TTC549 (cell line): ENCODE measurements around the gene RRP1B.
"Not testable (repeated sequence)": the region's sequence is repeated elsewhere in the genome, so short reads cannot be mapped to it uniquely, and the experiment has no call there.

Source experiments
- FAIRE-seq: peaks from 2 replicates; lab custom pipeline; 2012; peaks lifted over from hg19 to GRCh38; lab: Jason Lieb, UNC

RRP1B gene

DNA sequence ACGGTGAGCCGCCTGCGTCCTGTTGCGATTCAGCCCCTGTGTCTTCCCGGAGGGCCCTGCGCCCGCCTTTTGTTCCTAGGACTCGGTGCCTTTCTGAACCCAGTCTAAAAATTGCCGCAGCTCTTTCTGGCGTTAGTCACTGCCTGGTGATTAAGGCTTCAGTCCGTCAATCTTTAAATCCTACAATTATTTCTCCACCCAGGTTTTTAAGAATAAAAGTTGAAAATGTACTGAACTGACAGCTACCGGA is 43.4 kb downstream of the RRP1B start:
- no peak for FAIRE-seq

DNA sequence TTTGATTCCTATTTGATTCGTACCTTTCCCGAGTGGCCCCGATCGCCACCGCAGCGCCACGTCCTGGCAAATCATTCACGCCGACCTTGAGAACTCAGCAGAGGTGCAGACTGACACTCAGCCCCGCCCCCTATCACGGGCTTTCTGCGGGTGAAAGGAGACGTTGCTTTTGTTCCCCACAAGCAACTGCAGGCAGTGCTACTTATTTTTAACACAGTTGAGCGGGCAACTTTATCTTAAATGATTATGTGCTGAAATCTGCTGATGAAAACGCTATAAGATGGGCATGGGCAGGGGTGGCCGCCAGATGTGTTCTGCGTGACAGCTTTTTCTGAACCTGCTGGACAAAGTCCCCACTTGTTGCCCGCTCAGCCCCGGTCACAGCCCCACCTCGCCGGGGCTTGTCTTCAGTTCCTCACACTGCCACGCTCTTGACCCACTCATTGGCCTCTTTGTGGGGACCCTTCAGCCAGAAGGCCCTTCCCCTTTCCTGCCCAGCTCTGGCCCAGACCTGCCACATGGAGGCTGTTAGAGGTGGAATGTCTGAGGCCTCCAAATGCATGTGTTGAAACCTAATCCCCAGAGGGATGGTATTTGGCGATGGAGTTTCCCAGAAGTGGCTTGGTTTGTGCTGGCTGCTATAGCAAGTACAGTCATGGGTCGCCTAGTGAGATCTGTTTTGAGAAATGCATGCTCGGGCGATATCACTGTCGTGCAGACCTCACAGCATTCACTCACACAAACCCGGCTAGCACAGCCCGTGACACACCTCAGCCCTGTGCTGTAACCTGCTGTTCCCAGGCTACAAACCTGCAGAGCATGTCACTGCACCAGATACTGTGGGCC is 43.9 kb downstream of the RRP1B start:
- no peak for FAIRE-seq

DNA sequence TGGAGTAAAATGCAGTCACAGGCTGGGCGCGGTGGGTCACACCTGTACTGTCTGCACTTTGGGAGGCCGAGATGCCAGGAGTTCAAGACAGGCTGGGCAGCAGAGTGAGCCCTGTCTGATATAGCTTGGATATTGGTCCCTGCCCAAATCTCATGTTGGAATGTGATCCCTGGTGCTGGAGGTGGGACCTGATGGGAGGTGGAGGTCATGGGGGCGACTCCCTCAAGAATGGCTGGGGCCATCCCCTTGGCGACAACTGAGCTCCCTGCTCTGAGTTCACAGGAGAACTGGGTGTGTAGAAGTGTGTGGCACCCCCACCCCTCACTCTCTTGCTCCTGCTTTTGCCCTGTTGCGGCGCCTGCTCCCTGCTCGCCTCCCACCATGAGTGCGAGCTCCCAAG is 48.1 kb downstream of the RRP1B start:
- FAIRE-seq, result no peak

DNA sequence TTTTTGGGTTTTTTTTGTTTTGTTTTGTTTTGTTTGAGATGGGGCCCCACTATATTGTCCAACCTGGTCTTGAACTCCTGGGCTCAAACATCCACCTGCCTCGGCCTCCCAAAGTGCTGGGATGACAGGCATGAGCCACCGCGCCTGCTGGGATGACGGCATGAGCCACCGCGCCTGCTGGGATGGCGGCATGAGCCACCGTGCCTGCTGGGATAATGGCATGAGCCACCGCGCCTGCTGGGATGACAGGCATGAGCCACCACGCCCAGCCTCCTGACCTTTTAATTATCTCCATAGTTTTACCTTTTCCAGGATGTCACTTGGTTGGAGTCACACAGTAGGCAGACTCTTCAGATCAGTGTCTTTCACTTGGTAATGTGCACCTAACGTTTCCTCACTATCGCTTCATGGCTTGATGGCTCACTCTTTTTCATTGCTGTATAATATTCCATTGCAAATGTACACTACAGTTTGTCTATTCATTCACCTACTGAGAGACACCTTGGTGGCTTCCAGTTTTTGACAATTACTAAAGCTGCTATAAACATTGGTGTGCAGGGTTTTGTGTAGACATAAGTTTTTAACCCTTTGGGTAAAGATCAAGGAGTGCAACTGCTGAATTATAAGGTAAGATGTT is 49.5 kb downstream of the RRP1B start:
- no peak for FAIRE-seq

GRCh38 chr21:43712268-43712942 is 53.0 kb downstream of the RRP1B start:
- FAIRE-seq, result no peak

- FAIRE-seq, result not testable (repeated sequence)
Measured at GRCh38 chr21:43713123-43713522, 53.8 kb downstream of the RRP1B start.

- no peak for FAIRE-seq
Measured at GRCh38 chr21:43716376-43717165, 57.2 kb downstream of the RRP1B start.

GRCh38 chr21:43717166-43717853 is 58.0 kb downstream of the RRP1B start:
- no peak for FAIRE-seq

DNA sequence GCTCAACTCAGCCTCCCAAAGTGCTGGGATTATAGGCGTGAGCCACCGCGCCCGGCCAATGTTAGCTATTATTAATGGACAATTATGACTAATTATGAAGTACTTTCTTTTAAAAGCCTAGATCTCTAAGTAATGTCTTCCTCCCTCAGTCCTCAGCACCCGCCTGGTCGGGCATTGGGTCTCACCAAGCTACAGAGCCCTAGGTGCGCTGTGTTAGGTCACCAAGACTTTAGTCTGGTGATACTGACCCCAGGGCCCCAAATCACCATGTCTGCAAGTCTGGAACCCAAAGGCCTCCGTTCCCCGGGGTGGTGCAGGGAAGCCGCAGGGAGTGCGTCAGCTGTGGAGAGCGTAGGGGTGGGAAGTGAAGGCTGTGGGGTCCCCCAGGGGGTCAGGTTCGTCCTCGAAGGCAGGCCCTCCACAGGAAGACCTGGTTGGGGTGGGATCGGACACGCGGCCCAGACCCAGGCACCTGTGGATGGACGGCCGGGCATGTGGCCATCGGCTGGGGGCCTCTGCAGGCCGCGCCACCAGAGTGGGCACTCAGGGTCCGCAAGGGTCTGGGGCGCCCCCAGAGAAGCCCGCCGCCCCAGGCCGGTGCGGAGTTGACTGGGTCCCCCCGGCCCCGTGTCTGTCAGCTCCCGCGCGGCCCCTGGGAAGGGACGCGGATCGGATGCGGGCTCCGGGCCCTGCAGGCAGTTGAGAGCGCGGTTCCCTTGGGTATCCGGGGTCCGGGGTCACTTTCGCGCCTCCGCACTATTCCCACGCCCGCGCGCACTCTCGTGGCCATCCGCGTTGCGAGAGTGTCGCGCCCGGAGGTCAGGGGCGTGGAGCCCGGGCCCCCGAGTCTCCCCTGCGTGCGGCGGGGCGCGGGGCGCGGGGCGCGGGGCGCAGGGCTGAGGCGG is 58.9 kb downstream of the RRP1B start:
- no peak for FAIRE-seq

GRCh38 chr21:43718872-43719747 is 59.8 kb downstream of the RRP1B start, which contains the start of gene PDXK:
PDXK (plus strand) TSS chr21:43719129; CDS start chr21:43719295, 166 bp downstream.
- no peak for FAIRE-seq

GRCh38 chr21:43719748-43720538 is 60.6 kb downstream of the RRP1B start:
- no peak for FAIRE-seq

- FAIRE-seq, result no peak
Measured at GRCh38 chr21:43720539-43721166, 61.3 kb downstream of the RRP1B start.

GRCh38 chr21:43721206-43721605 is 61.8 kb downstream of the RRP1B start:
- FAIRE-seq, result no peak

- no peak for FAIRE-seq
Measured at GRCh38 chr21:43721939-43722338, 62.6 kb downstream of the RRP1B start.

DNA sequence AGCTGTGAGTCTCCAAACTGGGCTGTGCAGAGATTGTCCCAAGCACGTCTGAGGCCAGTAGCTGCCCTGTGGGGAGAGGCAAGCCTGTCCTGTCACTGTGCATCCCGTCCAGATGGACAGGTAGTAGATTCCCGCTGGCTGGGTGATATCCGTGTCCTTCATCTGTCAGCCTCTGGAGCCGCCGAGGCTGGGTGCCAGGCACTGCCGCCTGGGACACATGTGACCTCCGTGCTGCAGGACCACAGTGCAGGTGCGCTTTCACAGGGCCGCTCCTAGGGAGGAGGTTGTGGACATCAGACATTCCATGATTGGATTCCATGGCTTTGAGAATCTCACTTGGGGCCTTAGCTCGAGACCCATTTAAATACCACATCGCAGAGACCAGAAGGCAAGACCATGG is 64.3 kb downstream of the RRP1B start:
- FAIRE-seq, result no peak

DNA sequence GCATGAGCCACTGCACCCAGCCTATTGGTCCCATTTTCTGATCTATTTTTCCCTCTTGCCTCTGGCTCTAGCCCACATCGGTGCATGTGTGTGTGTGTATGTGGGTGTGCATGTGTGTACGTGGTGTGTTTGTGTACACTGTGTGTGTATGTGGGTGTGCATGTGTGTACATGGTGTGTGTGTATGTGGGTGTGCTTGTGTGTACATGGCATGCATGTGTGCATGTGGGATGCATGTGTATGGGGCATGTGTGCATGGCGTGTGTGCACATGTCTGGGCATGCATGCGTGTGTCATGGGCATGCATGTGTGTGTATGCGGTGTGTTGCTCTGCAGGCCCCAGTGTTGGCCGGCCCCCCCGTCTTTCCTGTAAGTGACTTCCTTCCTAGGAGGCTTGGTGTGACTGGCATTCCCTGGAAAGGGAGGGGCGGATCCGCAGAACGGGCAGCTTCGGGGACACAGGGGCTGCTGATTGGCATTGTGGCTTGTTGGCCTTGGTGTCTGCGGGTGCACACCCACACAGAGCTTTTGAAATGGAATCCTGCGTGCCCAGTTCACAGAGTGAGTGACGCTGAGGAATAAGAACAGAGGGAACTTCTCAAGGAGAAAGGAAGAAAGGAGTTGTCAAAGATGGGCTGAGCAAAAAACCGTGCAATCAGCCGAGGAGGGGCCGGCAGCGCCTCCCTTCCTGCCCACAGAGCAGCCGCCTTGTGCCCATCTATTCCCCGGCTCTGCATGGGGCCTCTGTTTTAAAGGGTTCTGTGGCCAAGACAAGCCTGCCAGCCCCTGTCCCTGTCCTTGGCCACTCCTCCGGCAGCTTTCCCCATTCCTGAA is 67.5 kb downstream of the RRP1B start:
- no peak for FAIRE-seq

DNA sequence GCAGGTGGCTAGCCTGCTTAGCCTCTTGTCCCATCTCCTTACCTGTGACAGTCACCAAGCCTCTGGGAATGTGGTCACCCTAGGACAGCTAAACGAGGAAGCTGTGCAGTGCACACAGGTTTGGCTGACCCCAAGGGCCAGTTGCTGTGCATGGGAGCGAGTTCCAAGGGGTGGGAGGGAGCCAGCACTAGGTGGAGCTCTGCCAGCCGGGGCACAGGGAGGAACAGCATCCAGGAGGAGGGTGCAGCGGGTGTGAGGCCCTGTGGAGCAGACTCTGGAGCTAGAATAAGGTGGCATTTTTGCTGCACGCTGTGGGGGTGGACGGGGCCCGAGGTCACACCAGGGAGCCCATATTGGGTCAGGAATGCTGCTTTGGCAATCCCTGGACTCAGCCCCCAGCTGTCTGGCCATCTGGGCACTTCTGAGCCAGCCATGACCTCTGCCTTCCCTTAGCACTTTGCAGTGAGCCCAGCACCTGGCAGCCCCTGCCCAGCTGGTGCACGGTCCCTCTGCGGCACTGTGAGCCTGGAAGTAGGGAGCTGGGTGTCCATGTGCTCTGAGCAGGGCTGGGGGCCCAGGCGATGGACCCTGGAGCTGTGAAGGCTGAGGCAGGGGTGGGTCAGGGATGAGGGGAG is 68.3 kb downstream of the RRP1B start:
- no peak for FAIRE-seq
